Astrocyte of the spinal cord (primary cell): ENCODE results near the gene DNAH2.

Experiments used
- DNase-seq: peaks from one replicate; pipeline ENCODE4 v3.0.0; 2011; ENCODE audit warnings: low read depth, low spot score
- H3K4me3 ChIP-seq: 2 replicates; pipeline ENCODE4 v1.5.1; 2011; ENCODE audit warnings: low read depth, mild to moderate bottlenecking, low read length, moderate library complexity
- in situ Hi-C: cut with HindIII; loops from 2 replicates; pipeline ENCODE4 v1.10.0; 2017; ENCODE audit warnings: low sequenced_read_pairs
- TF ChIP-seq, protein P1 (sequence below): IDR thresholded peaks from 2 replicates; pipeline ENCODE4 v1.5.1; 2012; ENCODE audit warnings: low read depth, mild to moderate bottlenecking, low read length, inconsistent platforms

The DNAH2 gene

DNA sequence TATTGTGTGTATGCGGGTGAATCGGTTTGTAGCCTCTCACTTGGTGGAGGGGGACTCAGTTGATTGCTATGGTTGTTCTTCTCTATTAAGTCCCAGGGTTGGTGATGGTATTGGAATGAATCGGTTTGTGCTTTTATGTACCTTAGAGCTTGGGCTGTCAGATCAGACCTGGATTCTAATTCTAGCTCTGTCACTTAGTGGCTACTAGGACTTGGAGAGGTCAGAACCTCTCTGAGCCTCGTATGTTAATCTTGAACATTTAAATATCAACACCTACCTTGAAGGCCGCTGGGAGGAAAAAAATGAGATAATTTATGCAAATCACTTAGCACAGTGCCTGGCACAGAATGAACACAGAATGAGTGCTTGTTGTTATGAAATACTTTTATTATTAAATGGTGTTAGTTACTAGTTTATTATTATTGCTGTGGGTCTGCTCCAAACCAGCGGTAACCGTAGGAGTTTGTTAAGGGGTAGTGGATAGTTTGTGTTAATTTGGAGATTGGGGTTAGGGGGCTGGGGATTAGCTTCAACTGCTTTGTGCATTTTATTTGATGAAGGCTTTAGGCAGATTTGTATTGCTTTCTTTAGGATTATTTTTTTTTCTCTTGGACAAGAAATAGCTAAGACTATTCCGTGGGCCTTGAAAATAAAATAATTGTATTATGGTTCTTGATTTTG is 120.0 kb downstream of the DNAH2 start:
- in situ Hi-C loops = no loop called here
- TF ChIP-seq, protein P1, sequence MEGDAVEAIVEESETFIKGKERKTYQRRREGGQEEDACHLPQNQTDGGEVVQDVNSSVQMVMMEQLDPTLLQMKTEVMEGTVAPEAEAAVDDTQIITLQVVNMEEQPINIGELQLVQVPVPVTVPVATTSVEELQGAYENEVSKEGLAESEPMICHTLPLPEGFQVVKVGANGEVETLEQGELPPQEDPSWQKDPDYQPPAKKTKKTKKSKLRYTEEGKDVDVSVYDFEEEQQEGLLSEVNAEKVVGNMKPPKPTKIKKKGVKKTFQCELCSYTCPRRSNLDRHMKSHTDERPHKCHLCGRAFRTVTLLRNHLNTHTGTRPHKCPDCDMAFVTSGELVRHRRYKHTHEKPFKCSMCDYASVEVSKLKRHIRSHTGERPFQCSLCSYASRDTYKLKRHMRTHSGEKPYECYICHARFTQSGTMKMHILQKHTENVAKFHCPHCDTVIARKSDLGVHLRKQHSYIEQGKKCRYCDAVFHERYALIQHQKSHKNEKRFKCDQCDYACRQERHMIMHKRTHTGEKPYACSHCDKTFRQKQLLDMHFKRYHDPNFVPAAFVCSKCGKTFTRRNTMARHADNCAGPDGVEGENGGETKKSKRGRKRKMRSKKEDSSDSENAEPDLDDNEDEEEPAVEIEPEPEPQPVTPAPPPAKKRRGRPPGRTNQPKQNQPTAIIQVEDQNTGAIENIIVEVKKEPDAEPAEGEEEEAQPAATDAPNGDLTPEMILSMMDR = no peak
- DNase-seq = peak; percentile 12
- H3K4me3 ChIP-seq = peak overlapping the region; percentile 74

DNA sequence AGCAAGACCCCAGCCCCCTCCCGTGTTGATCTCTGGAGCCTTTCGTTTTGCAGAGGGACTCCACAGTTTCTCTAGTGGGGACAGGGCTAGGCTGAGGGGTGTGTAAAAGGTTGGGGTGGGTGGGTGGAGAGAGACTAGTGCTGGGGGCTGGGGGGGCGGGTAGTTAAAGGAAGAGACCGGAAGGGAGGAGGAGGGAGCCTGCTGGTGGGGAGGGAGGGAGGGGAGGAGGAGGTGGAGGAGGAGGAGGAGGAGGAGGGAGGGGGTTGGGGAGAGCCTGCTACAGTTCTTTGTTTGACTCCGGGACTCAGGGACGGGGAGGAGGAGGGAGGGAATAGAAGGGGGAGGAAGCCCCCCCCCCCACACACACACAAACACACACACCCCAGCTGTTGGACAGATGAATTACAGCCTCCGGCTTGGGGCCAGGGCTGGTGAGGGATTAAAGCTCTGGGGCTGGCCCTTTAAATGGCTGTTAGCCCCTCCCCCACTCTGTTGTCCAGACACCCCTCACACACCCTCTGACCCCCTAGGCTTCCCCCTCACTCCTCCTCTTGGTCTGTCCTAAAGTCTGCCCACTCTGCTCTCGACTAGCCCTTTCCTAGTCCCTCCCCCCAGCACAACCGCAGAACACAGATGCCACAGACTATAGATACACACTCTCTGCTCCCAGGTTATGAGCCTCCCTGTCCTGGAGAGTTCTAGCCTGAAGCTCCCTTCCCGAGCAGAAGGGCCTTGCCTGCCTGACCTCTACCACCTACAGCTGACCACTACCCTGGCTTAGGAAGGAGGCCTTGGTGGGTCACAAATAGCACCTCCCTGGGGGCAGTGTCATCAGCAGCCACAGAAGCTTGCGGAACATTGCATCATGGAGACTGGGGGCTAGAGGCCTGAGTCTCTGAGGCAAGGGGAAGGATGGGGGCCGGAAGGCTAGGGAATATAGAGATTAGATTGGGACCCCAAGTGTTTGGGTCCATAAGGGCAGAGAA is 120.8 kb downstream of the DNAH2 start:
- DNase-seq = peak; percentile 56
- TF ChIP-seq, protein P1 = no peak
- in situ Hi-C loops = no loop called here
- peak overlapping the region; percentile 74 for H3K4me3 ChIP-seq

DNA sequence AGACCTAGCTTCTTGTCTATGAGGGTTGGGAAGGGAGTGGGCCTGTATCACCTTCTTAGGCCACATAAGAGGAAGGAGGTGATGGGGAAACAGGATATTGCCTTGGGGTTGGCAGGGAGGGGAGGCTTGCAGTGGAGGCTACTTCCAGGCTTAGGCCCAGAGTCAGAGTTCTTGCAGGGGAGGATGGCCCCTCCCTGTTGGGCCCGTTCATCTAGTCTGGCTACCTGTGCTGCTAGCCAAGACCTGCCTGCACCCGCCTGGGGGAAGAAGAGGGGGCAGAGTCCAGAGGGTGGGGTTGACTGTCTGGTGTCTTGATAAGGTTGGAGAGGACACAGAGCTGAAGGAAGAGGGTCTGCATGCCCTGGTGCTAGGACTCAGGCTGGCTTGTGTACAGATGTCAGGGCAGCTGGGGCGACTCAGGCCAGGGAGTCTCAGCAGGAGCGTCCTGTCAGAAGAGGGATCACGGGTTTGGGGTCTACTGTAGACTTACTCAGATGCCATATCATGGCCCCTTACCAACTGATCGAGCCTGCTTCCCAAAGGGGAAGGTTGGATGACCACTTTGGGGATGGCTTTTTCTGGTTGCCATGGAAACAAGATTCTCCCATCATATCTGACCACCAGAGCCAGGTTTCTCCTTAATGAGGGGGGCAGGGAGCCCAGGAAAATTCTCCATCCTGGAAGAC is 121.8 kb downstream of the DNAH2 start:
- in situ Hi-C loops = no loop called here

GRCh38 chr17:7839876-7840261 is 122.3 kb downstream of the DNAH2 start:
- DNase-seq = peak; percentile 23
- in situ Hi-C loops = no loop called here
- TF ChIP-seq, protein P1 = no peak
- H3K4me3 ChIP-seq = no peak overlapping the region

More for the DNA sequence above, 121.8 kb downstream of the DNAH2 start:
- TF ChIP-seq, protein P1 = no peak
- peak overlapping the region; percentile 74 for H3K4me3 ChIP-seq
- DNase-seq = no peak

DNA sequence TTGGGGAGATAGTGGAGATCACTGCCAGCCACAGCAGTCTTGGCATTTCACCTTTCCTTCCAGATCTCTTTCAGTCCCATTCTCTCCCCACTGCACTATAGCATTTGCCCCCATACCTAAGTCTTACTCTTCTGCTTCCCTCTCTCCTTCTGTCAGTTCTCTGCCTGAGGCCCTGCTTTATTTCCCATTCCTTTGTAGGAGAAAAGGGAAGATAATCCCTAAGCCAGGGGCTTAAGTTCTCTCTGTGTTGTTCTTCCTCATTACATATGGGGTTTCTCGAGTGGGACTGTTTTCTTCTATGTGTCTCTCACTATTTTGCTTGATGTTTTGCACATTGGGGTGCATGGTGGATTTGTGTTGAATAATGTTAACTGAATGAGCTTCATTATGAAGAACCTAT is 122.9 kb downstream of the DNAH2 start:
- H3K4me3 ChIP-seq = no peak overlapping the region
- TF ChIP-seq, protein P1 = no peak
- in situ Hi-C loops = no loop called here
- DNase-seq = no peak

GRCh38 chr17:7840875-7841274 is 123.3 kb downstream of the DNAH2 start:
- no peak overlapping the region for H3K4me3 ChIP-seq
- in situ Hi-C loops = no loop called here

More at GRCh38 chr17:7840875-7841274, 123.3 kb downstream of the DNAH2 start:
- TF ChIP-seq, protein P1 = no peak
- DNase-seq = no peak
